Testis (tissue), 3 donors: ENCODE results near the gene ILF2. TPM values are rescaled to one million over a fixed set of nuclear protein-coding genes. Genes with fewer than 3 reads are reported as not detected.

Experiments used
- DNase-seq: peaks from one replicate; pipeline ENCODE4 v3.0.0-alpha.2; 2019
- H3K27ac ChIP-seq, 2 donors: fragments of 200-600 bp; sonication (generic); one replicate each; pipeline ENCODE4 v1.5.1; 2019
- H3K27me3 ChIP-seq: fragments of 200-600 bp; sonication (generic); one replicate; pipeline ENCODE4 v1.5.1; 2019
- H3K36me3 ChIP-seq: fragments of 200-600 bp; sonication (generic); one replicate; pipeline ENCODE4 v1.5.1; 2017; ENCODE audit warnings: low read depth; ENCODE audit errors: missing control alignments
- H3K4me1 ChIP-seq: fragments of 200-600 bp; sonication (generic); one replicate; pipeline ENCODE4 v1.5.1; 2019
- H3K4me3 ChIP-seq, 2 donors: fragments of 200-600 bp; sonication (generic); one replicate each; pipeline ENCODE4 v1.5.1; 2017 to 2019
- H3K9me3 ChIP-seq: fragments of 200-600 bp; sonication (generic); one replicate; pipeline ENCODE4 v1.5.1; 2017
- POLR2A ChIP-seq: fragments of 450-650 bp; IDR thresholded peaks from one replicate; pipeline ENCODE4 v1.6.1; 2017; ENCODE audit warnings: antibody characterized with exemption, mild to moderate bottlenecking, moderate library complexity
- WGBS, 2 donors: methylation state at CpG; one replicate each; pipeline ENCODE4 v1.1.5; 2018; 5-methylcytosine and 5-hydroxymethylcytosine counted together
- intact Hi-C: fragments of 100-400 bp; cut with DNase I; formaldehyde crosslinking; loops from one replicate; pipeline ENCODE4 v1.15.1; 2023; ENCODE audit warnings: low total_unique reads
- polyA plus RNA-seq: library from polyadenylated mRNA; stranded (reverse); fragments of 350-450 nt; fragmentation: Illumina TruSeq; extraction: RNeasy Lipid Tissue Mini Kit (QIAGEN cat#74804); gene quantifications from one replicate; pipeline ENCODE4 v1.2.3, GENCODE V29; 2014; ENCODE audit warnings: low read depth, low replicate concordance; ENCODE audit not compliant: insufficient read depth
- total RNA-seq, 2 donors: library from RNA; depleted of rRNA; stranded (reverse); fragments of >200 nt; gene quantifications; one replicate each; pipeline ENCODE4 v1.2.3, GENCODE V29; 2016
- TF ChIP-seq, protein P1 (sequence below), 3 experiments: fragments of 450-650 bp in 2 of 3; fragments of 200-600 bp in 1 of 3; sonication (generic) in 1 of 3; IDR thresholded peaks; one replicate each; pipeline ENCODE4 v1.5.1; 2016 to 2019; ENCODE audit warnings: antibody characterized with exemption in 3 of 3, mild to moderate bottlenecking in 2 of 3, moderate library complexity in 1 of 3

The ILF2 gene
- total and polyA plus RNA-seq, 3 donors from 2014 or later = 150 to 295 (median 153) TPM

DNA sequence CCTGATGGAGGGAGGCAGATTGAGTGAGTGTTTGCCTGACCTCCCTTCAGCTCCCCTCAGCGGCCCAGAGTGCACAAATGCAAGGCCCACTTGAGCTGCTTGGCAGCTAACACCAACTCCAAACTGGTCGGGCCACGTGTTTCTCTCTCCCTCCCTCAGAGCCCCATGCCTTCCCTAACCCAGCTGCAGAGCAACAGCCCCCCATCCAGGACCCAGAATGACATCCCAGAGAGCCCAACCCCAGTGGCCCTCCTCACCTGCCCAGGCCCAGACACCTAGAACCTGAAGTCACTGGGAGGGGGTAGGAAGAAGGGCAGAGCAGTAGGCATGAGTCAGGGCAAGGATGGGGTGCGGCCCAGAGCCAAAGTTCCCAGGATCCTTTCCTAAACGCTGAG lies 53.9 kb downstream of the ILF2 start:
- intact Hi-C loops = no loop called here
- Histone ChIP-seq H3K4me3 (no peak overlapping the region), H3K4me1 (peaks cover 6% of the 10 kb centered on the region), H3K9me3 (no peaks in the 10 kb centered on the region), H3K27ac (no peak overlapping the region), H3K27me3 (no peaks in the 10 kb centered on the region), H3K36me3 (no peaks in the 10 kb centered on the region)
- no peak for DNase-seq
- no peak for TF ChIP-seq POLR2A
- 76 to 87% methylated on average over 5 of the region's 5 CpGs for WGBS, 2 donors

DNA sequence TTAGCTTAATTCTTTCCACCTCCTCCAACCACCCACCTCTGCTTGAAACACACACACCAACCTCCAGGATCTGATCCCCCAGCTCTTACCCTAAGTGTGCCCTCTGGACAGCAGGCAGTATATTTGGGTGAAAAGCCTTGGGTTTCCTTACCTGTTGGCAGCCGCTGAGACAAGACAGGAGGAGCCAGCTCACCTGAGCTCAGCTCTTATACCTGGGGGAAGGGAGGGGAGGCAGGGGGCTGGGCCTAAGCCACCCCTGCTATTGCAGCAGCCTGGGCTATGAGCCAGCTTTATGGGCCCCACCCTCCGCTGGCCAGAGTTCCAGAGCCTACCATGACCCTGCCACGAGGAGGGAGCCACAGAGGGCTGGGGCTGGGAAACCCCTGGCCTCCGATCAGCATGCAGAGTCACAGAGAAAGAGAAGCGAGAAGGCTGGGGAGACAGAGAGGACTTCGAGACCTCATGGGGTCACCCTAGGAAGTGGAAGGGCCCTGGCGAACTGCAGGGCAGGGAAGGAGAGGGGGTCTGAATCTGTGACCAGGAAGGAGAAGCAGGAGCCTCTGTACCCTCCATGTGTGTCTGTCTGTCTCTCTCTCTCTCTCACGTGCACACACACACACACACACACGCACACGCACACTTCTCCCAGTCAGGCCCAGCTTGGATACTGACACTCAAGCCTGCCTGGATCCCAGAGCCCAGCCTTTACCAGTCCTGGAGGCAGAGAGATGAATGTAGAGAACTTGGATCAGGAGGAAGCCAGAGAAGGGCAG lies 54.5 kb downstream of the ILF2 start, which contains the start of gene S100A14:
TSS of gene S100A14 (minus strand) at position 182 of the 773 bp plus-strand sequence. CDS start 467 bp downstream, outside the sequence.
- Histone ChIP-seq H3K9me3 (no peaks in the 10 kb centered on the region), H3K27me3 (no peaks in the 10 kb centered on the region), H3K36me3 (no peaks in the 10 kb centered on the region), H3K4me1 (peaks cover 8% of the 10 kb centered on the region), H3K27ac (no peak within 1 kb of the TSS), H3K4me3 (no peak within 1 kb of the TSS)
- DNase-seq = no peak
- intact Hi-C loops = no loop called here
- TF ChIP-seq POLR2A = no peak
- TF ChIP-seq, protein P1, sequence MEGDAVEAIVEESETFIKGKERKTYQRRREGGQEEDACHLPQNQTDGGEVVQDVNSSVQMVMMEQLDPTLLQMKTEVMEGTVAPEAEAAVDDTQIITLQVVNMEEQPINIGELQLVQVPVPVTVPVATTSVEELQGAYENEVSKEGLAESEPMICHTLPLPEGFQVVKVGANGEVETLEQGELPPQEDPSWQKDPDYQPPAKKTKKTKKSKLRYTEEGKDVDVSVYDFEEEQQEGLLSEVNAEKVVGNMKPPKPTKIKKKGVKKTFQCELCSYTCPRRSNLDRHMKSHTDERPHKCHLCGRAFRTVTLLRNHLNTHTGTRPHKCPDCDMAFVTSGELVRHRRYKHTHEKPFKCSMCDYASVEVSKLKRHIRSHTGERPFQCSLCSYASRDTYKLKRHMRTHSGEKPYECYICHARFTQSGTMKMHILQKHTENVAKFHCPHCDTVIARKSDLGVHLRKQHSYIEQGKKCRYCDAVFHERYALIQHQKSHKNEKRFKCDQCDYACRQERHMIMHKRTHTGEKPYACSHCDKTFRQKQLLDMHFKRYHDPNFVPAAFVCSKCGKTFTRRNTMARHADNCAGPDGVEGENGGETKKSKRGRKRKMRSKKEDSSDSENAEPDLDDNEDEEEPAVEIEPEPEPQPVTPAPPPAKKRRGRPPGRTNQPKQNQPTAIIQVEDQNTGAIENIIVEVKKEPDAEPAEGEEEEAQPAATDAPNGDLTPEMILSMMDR (IDR thresholded peaks at IDR 0.05) = no peak
- WGBS, 2 donors = 77 to 92% methylated on average over 8 to 10 of the region's 10 CpGs

DNA sequence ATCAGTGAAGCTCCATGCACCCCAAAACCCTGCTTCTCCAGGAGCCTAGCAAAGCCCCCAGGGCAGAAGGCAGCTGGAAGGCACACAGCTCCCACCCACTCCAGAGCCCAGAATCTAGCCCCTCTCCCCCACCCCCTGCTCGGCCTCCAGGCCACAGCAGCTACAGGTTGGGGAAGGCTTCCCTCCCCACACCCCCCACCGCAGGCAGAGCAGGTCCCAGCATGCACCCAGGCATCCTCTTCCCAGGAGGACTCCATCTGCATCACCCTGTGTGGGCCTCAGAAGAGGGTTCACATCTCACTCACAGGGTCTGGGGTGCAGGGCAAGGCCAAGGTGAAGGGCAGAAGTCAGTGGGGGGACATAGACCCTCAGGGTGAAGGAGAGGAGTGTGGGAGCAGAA lies 55.4 kb downstream of the ILF2 start:
- Histone ChIP-seq H3K4me1 (peaks cover 17% of the 10 kb centered on the region), H3K9me3 (no peaks in the 10 kb centered on the region), H3K36me3 (no peaks in the 10 kb centered on the region), H3K4me3 (no peak overlapping the region), H3K27ac (no peak overlapping the region), H3K27me3 (no peaks in the 10 kb centered on the region)
- TF ChIP-seq POLR2A = no peak
- TF ChIP-seq, protein P1 (IDR thresholded peaks at IDR 0.05) = no peak
- intact Hi-C loops = no loop called here
- 100% methylated on average over 2 of the region's 2 CpGs; no CpG with 5 or more reads in 1 of the 2 donors for WGBS, 2 donors
- DNase-seq = no peak

DNA sequence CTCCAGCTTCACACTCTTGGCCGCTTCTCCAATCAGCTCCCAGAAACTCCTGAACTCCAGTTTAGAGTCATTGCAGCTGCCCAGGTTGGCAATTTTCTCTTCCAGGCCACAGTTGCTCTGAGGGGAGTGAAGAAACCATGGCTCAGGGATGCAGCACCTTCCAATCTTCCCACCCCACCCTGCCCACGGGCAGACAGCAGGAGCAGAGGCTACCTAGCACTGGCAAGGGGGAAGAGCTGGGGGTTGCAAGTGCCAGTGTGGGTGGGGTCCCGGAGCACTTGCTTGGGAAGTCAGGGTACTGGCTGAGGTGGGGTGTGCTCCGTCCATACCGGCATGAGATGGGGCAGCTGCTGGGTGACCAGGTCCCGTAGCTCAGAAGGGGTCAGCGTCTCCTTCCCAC lies 55.9 kb downstream of the ILF2 start:
- intact Hi-C loops = no loop called here
- no peak overlapping the region for H3K27ac ChIP-seq
- H3K9me3 ChIP-seq = no peaks in the 10 kb centered on the region
- no peaks in the 10 kb centered on the region for H3K36me3 ChIP-seq
- H3K4me1 ChIP-seq = peaks cover 22% of the 10 kb centered on the region
- H3K4me3 ChIP-seq = no peak overlapping the region
- DNase-seq = no peak
- TF ChIP-seq POLR2A = no peak
- TF ChIP-seq, protein P1 (IDR thresholded peaks at IDR 0.05) = no peak
- H3K27me3 ChIP-seq = no peaks in the 10 kb centered on the region
- WGBS, 2 donors = 95% methylated on average over 6 to 7 of the region's 7 CpGs

DNA sequence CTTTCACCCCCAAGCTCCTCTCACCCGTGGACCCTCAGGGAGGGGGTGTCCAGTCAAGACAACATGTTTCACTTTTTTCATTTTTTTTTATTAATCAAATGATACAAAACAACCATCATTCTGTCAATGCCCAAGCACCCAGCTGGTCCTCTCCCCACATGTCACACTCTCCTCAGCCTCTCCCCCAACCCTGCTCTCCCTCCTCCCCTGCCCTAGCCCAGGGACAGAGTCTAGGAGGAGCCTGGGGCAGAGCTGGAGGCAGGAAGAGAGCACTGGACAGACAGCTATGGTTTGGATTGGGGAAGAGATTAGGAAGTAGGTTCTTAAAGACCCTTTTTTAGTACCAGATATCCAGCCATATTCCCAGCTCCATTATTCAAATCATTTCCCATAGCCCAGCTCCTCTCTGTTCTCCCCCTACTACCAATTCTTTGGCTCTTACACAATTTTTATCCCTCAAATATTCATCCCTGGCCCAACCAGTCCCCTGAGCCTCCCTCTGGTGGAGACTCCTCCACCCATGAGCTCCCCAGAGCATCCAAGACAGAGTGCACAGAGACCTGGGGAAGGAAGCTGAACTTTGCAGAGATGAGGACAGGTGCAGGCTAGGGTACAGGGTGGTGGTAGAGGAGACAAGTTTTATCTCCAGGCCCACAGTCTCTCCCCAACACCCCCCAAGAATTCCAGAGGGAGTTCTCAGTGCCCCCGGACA lies 56.4 kb downstream of the ILF2 start:
- Histone ChIP-seq H3K4me1 (peaks cover 27% of the 10 kb centered on the region), H3K27me3 (no peaks in the 10 kb centered on the region)

More for the DNA sequence above, 56.4 kb downstream of the ILF2 start:
- H3K4me3 ChIP-seq = no peak overlapping the region
- DNase-seq = no peak
- no peaks in the 10 kb centered on the region for H3K9me3 ChIP-seq
- TF ChIP-seq, protein P1 (IDR thresholded peaks at IDR 0.05) = no peak
- no peak for TF ChIP-seq POLR2A
- H3K36me3 ChIP-seq = no peaks in the 10 kb centered on the region
- H3K27ac ChIP-seq = no peak overlapping the region
- intact Hi-C loops = no loop called here
- WGBS, 2 donors = 70 to 76% methylated on average over 2 of the region's 2 CpGs
